ENCODE results near the gene CDK14. TPM values are rescaled to one million over a fixed set of nuclear protein-coding genes. Genes with fewer than 3 reads are reported as not detected.
A peak's percentile ranks its signal among the peaks of the same experiment; 100 is the strongest.

The CDK14 gene
- total RNA-seq, 1 donor from 2014 or later: 64.6 TPM

GRCh38 chr7:90574820-90575187 is 21.3 kb upstream of the CDK14 start:
- no peak for DNase-seq (ENCODE audit: low spot score in 2 of 2, unreplicated experiment in 2 of 2)
- no peaks in the 10 kb centered on the region for H3K36me3 Mint-ChIP-seq
- TF ChIP-seq CTCF (IDR thresholded peaks at IDR 0.05; ENCODE audit: unreplicated experiment): no peak
- H3K4me1 Mint-ChIP-seq: peaks cover 14% of the 10 kb centered on the region
- H3K27me3 Mint-ChIP-seq (ENCODE audit: low read depth): no peaks in the 10 kb centered on the region
- no peaks in the 10 kb centered on the region for H3K9me3 Mint-ChIP-seq
- H3K4me3 Mint-ChIP-seq: no peak overlapping the region
- no peak overlapping the region for H3K27ac Mint-ChIP-seq

GRCh38 chr7:90579181-90579688 is 16.9 kb upstream of the CDK14 start:
- Mint-ChIP-seq H3K27ac (peak overlapping the region; percentile 90), H3K36me3 (no peaks in the 10 kb centered on the region), H3K4me1 (peaks cover 16% of the 10 kb centered on the region), H3K27me3 (ENCODE audit: low read depth) (no peaks in the 10 kb centered on the region), H3K9me3 (peaks cover 4% of the 10 kb centered on the region), H3K4me3 (no peak overlapping the region)
- no peak for TF ChIP-seq CTCF (IDR thresholded peaks at IDR 0.05; ENCODE audit: unreplicated experiment)
- no peak for DNase-seq (ENCODE audit: low spot score in 2 of 2, unreplicated experiment in 2 of 2)

- Mint-ChIP-seq H3K4me3 (no peak overlapping the region), H3K27ac (peak overlapping the region; percentile 83), H3K9me3 (peaks cover 4% of the 10 kb centered on the region), H3K27me3 (ENCODE audit: low read depth) (no peaks in the 10 kb centered on the region), H3K36me3 (no peaks in the 10 kb centered on the region), H3K4me1 (peaks cover 16% of the 10 kb centered on the region)
- TF ChIP-seq CTCF (IDR thresholded peaks at IDR 0.05; ENCODE audit: unreplicated experiment): no peak
- no peak for DNase-seq (ENCODE audit: low spot score in 2 of 2, unreplicated experiment in 2 of 2)
These were observed 16.1 kb upstream of the CDK14 start for GRCh38 chr7:90580051-90580450.

GRCh38 chr7:90582164-90582563 is 14.0 kb upstream of the CDK14 start:
- Mint-ChIP-seq H3K36me3 (peaks cover 2% of the 10 kb centered on the region), H3K4me3 (no peak overlapping the region), H3K27ac (no peak overlapping the region), H3K27me3 (ENCODE audit: low read depth) (no peaks in the 10 kb centered on the region), H3K9me3 (peaks cover 4% of the 10 kb centered on the region), H3K4me1 (peaks cover 24% of the 10 kb centered on the region)
- no peak for DNase-seq (ENCODE audit: low spot score in 2 of 2, unreplicated experiment in 2 of 2)
- no peak for TF ChIP-seq CTCF (IDR thresholded peaks at IDR 0.05; ENCODE audit: unreplicated experiment)

GRCh38 chr7:90584378-90584777 is 11.7 kb upstream of the CDK14 start:
- H3K4me3 Mint-ChIP-seq: no peak overlapping the region
- TF ChIP-seq CTCF (IDR thresholded peaks at IDR 0.05; ENCODE audit: unreplicated experiment): no peak
- H3K36me3 Mint-ChIP-seq: peaks cover 2% of the 10 kb centered on the region
- H3K9me3 Mint-ChIP-seq: peaks cover 4% of the 10 kb centered on the region
- no peak overlapping the region for H3K27ac Mint-ChIP-seq
- peaks cover 17% of the 10 kb centered on the region for H3K4me1 Mint-ChIP-seq
- no peaks in the 10 kb centered on the region for H3K27me3 Mint-ChIP-seq (ENCODE audit: low read depth)
- DNase-seq (ENCODE audit: low spot score in 2 of 2, unreplicated experiment in 2 of 2): no peak

GRCh38 chr7:90586091-90586490 is 10.0 kb upstream of the CDK14 start:
- peaks cover 4% of the 10 kb centered on the region for H3K9me3 Mint-ChIP-seq
- peaks cover 2% of the 10 kb centered on the region for H3K36me3 Mint-ChIP-seq
- DNase-seq (ENCODE audit: low spot score in 2 of 2, unreplicated experiment in 2 of 2): no peak
- peaks cover 8% of the 10 kb centered on the region for H3K4me1 Mint-ChIP-seq
- no peak overlapping the region for H3K4me3 Mint-ChIP-seq
- H3K27ac Mint-ChIP-seq: no peak overlapping the region
- no peaks in the 10 kb centered on the region for H3K27me3 Mint-ChIP-seq (ENCODE audit: low read depth)
- no peak for TF ChIP-seq CTCF (IDR thresholded peaks at IDR 0.05; ENCODE audit: unreplicated experiment)
